Raji (cell line): ENCODE data around the gene MTUS2.

ENCODE experiments used
- POLR2A ChIP-seq: IDR thresholded peaks from 2 replicates; pipeline ENCODE4 v1.6.1; 2011; ENCODE audit warnings: low read depth, low read length, control low read depth; ENCODE audit not compliant: insufficient read depth

The MTUS2 gene

DNA sequence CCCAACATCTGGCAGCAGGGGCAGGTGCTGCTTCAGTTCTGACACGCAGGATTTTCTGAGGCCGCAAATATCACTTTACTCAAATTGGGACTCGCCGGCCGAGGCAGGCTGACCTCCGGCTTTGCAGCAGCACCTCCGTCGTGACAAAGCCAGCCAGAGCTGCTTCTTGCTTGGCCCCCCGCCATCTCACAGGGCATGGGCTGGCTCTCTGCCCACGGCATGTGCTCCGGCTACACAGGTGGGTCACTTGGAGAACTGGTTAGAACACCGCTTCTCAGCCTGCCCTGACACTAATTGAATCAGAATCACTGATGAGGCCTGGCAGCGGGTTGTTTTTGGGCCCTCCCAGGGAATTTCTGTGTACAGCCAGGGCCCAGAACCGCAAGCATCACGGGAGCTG is 663.1 kb downstream of the MTUS2 start:
- TF ChIP-seq POLR2A: no peak

GRCh38 chr13:29483623-29484022 is 663.5 kb downstream of the MTUS2 start:
- no peak for TF ChIP-seq POLR2A

DNA sequence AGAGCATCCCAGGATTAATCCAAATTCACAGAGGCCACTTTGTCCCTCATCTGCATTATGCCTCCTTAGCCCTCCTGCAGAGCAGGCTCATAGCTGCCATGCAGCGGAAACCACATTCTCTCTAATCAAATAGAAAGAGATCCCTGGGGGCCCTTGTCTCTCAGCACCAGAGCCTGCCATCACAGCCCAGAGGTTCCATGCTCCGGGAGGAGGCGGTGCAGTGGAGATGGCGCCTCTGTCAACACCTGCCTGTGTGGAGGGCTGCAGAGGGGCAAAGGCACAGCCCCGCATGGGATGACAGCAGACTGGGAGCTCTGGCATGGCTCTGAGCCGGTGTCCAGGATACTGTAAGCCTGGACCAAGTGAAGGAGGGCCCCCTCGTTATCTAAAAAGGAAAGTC is 664.1 kb downstream of the MTUS2 start:
- TF ChIP-seq POLR2A: no peak

GRCh38 chr13:29484796-29485195 is 664.7 kb downstream of the MTUS2 start:
- no peak for TF ChIP-seq POLR2A

DNA sequence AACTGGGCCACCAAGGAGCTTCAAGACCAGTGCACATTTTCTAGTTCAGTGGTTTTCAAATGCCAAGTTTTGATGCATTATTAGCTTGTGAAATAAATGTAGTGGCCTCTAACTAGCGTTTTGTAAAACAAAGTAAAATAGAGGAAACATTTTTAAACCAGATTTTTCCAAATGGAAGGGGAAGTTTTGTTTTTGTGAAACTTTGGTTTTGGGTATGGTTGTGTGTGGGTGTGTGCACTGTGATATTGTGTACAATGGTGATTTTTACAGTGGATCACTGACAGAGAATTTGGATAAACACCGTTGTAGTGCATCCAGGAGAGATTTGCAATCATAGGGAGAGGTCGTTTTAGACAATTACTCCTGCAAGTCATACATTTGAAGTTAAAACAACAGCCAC is 666.4 kb downstream of the MTUS2 start:
- TF ChIP-seq POLR2A: no peak

- no peak for TF ChIP-seq POLR2A
Observed at GRCh38 chr13:29487466-29488454, 667.6 kb downstream of the MTUS2 start.

DNA sequence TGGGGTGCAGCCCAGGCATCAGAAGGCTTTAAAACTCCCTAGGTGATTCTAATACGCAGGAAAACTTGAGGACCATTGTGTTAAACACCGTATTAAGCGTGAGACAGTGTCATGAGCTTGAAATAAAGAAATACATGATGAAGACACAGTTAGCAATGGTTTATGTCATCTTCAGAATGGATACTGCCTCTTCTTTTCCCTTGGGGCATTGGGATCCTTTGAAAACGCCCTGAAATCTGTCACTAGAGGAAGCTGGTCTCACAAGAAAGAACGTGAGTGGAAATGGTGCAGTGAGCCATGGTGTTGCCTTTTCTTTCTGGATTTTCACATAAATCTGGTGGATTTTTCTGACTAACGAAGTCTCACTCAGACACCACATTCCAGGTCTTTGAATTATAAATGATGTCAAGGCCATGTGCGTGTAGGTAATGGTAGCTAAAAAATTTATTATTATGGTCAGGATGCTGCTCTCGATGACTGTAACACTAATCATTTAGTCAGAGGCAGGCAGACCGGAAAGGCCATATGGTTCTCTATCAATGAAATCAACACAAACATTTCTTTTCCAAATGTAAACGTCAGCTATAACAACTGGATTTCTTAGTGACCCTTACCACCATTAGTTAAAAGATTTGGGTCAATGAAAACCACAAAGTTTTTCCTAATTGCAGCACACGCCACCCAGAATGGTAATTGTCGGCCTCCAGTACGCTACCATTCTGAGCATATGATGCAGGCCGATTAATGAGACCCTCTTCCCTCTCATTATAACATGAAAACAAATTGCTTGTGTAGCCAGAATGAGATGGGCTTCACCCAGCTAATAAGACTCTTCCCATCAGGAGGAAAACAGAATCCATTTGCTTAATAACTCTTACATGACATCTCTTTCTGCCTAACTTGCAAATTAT is 669.8 kb downstream of the MTUS2 start:
- TF ChIP-seq POLR2A: no peak

GRCh38 chr13:29490561-29490885 is 670.4 kb downstream of the MTUS2 start:
- no peak for TF ChIP-seq POLR2A

GRCh38 chr13:29491248-29491647 is 671.1 kb downstream of the MTUS2 start:
- TF ChIP-seq POLR2A: no peak

- TF ChIP-seq POLR2A: no peak
Observed at GRCh38 chr13:29493796-29494195, 673.7 kb downstream of the MTUS2 start.

DNA sequence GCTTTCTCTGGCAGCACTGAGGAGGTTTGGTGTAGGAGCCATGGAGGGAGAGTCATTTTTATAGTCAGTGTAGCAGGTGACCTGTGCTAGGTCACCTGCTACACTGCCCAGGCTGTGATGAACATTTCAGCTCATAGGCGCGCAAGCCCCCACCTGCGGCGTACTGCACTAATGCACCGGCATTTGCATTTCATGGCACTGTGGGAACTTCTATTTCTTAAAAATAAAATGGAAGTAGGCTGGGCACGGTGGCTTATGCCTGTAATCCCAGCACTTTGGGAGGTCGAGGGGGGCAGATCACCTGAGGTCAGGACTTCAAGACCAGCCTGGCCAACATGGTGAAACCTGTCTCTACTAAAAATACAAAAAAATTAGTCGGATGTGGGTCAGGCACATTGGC is 674.4 kb downstream of the MTUS2 start:
- TF ChIP-seq POLR2A: no peak

GRCh38 chr13:29496241-29496712 is 676.1 kb downstream of the MTUS2 start:
- no peak for TF ChIP-seq POLR2A

DNA sequence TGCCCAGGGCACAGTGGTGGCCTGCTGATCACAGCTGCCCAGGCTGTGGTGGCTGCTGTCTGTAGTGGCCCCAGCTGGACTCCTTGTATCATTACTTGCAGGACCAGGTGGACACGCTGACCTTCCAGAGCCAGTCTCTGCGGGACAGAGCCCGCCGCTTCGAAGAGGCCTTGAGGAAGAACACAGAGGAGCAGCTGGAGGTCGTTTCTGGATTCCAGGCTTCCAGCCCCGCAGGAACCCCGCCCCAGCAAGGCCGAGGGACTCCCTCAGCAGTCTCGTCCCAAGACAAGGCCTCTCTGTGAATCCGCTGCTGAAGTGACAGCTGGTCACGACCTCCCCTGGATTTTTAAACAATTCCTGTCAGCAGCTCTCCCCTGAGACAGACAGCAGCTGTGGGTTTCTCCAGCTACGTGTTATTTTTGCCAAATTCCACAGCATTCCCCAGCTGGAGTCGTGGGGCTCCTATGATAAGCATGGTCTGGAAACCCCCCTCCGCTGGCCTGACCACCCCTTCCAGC is 677.1 kb downstream of the MTUS2 start:
- no peak for TF ChIP-seq POLR2A

- no peak for TF ChIP-seq POLR2A
Observed at GRCh38 chr13:29498426-29499040, 678.4 kb downstream of the MTUS2 start.

DNA sequence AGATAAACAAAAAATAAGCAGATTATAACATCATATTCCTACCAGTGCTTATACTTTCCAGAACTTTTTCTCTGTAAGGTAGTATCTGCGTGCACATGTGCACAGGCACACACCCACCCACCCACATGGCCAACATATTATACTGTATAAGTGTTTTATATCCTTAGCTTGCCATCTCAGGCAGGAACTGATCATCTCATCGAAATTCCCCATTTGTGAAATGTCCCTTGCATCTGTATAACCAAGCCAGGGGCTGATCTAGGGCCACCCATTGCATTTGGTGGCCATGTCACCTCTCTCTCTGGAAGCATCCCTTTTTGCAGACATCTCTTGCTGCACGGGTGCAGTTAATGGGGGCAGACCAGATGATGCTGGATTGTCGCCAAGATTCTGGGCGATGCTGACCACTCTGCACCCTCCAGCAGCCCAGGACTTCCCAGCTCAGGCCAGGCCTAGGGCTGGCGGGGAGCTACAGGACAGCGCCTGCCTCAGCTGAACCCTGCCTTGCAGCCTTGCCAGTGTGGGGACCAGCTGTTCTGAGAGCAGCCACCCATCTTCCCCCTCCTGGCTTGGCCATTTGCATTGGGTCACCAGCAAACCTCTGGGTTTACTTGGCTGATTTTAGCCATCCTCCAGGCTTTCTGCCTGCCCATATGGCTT is 679.5 kb downstream of the MTUS2 start:
- TF ChIP-seq POLR2A: no peak

DNA sequence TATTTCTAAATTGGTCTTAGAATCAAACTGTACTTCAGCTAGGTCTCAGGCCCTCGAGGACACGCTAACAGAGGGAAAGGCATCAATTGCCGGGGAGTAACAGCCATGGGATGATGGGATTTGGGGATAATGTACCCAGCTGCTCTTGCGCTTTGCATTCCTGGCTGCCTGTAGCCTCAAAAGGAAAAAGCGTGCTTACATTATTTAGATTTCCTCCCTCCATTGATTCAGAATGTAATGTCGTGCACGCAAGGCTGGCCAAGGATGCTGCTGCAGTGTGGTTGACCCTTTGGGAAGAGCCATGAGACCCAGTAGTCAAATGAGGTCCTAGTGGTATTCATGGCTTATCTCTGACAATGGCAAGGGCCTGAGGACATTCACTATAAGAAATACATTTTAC is 680.2 kb downstream of the MTUS2 start:
- TF ChIP-seq POLR2A: no peak
